Measurements from ENCODE around the gene AHDC1.

AHDC1 gene

GRCh38 chr1:27615346-27616192 is 11.6 kb upstream of the AHDC1 start:
- no peak for DNase-seq (ENCODE audit: low read depth)

GRCh38 chr1:27614625-27615344 is 10.8 kb upstream of the AHDC1 start:
- DNase-seq (ENCODE audit: low read depth): no peak

DNA sequence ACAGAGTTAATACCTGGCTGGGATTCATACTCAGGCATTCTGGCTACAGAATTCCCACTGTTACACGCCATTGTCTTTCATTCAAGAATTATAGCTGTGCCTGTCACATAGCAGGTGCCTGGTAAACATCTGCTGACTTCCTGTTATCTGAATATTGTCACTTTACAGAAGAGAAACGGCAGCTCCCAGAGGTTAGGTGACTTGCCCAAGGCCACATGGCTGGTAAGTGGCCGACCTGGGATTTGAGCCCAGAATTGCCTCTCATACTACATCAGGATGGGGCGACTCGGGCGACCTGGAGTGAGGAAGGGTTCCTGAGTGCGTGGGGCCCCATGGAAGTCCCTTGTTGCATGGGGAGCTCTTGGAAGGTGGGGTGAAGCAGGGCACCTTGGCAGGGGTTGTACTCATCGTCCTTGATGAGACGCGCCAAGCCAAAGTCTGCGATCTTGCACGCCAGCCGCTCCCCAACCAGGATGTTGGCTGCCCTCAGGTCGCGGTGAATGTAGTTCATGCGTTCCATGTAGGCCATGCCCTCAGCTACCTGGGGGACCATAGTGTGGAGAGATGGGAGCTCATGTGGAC is 10.2 kb upstream of the AHDC1 start:
- DNase-seq (ENCODE audit: low read depth): no peak

DNA sequence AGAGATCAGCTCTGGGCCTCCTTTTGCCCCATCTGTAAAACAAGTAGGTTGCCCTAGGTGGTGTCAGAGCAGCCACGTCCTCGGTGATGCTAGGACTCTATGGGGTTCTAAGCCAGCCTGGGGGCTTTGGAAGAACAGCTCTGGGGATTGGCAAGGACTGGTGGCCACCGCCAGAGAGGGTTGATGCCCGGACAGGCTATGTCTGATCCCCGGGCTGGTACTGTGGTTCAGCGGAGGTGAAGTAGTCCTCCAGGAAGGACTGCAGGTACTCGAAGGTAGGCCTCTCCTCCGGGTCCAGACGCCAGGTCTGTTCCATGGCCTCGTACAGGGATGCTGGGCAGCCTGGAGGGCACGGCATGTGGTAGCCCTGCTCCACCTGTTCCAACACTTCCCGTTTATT is 8.8 kb upstream of the AHDC1 start:
- no peak for DNase-seq (ENCODE audit: low read depth)

DNA sequence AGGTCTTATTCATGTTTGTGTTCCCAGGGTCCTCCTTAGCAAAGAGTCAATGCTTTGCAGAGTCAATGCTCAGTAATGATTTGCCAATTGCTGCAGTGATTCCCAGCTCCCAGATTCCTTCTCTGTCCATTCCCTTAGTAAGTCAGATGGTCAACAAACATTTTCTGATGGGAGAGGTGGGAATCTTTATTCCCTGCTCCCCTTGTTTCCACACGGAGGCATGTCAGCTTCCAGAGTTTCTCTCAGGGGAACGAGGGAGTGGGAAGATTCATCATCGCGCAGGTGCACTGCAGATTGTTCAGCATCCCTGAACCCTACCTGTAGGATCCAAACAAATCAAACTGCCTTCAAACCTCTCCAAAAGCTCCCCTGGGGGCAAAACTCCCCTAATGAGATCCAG is 7.5 kb upstream of the AHDC1 start:
- DNase-seq (ENCODE audit: low read depth): no peak

DNA sequence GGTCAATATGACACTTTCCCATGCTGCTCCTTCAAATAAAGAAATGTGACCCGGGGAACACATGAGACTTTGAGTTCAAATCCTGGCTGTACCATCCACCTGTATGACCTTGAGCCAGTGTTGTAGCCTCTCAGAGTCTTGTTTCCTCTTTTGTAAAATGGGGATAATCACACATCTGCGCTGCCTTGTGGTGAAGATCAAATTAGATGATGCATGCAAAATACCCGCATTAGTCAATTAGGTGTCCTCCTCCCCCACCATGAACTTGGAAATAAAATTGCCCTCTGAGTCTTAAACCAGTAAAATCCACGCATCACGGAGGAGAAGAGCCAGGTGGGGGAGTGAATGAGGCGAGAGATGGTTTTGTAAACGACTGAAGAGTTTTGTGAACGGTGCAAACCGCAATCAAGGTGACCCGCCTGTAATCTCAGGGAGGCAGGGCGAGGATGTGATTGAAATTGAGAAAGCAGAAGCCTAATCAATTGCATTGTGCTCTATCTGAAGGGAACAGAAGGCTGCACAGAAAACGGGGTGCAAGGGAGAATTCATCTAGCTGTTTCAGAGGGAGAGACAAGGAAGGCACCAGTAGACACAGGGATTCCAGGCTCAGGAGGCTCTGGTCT is 5.8 kb upstream of the AHDC1 start:
- no peak for DNase-seq (ENCODE audit: low read depth)

- DNase-seq (ENCODE audit: low read depth): no peak
Measured at GRCh38 chr1:27609210-27609555, 5.2 kb upstream of the AHDC1 start.

DNA sequence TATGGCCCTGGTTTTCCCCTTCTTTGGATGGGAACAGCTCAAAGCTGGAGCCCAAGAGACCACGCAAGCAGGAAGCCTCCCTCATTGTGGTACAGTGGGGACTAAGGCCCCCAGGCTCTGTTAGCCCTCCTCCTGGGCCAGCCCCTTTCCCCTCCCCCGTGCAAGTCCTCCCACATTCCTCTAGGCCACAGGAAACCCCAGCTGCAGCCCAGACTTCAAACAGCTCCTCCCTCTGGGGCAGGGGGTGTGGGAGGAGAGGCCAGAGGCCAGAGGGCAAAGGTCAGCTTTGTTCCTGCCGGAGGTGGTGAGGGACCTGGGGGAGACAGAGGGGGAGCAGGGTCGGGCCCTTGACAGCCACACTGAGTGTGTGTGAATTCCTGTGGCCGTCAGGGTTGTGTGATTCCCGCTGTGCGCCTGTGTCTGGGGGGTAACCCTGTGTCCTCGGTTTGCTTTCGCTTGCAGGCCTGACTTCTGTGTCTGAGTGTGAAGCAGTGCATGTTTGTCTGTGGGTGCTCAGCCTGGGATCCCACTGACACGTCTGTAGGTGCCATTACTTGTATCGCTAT is 3.4 kb upstream of the AHDC1 start:
- DNase-seq (ENCODE audit: low read depth): no peak

DNA sequence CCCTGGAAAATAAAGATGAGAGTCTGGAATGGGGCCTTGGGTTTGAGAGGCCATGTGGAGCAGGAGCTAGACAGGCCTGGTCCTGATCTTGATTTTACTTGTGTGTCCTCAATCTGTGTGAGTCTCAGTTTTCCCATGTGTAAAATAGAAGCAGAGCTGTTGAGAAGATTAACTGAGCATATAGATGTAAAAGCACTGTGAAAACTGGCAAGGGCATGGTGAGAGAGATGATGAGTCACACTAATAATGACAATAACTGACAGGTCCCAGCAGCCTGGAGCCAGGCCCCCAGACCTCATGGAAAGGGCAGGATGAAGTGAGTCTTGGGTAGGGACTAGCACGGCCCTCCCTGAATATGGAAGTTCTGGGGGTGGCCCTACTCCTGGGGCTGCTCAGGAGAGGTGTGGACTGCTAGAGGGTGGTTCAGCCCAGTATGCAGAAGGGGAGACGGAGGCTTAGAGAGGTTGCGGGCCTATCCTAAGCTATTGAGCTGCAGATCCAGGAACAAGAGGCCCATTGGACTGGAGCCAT is 2.8 kb upstream of the AHDC1 start:
- DNase-seq (ENCODE audit: low read depth): no peak

GRCh38 chr1:27605796-27606707 is 2.1 kb upstream of the AHDC1 start:
- DNase-seq (ENCODE audit: low read depth): no peak

- DNase-seq (ENCODE audit: low read depth): no peak
Measured at GRCh38 chr1:27605300-27605766, 1.4 kb upstream of the AHDC1 start.

GRCh38 chr1:27604579-27605299 is 795 bp upstream of the AHDC1 start:
- DNase-seq (ENCODE audit: low read depth): no peak

- DNase-seq (ENCODE audit: low read depth): no peak
Measured at GRCh38 chr1:27603309-27603680, 649 bp downstream of the AHDC1 start.

DNA sequence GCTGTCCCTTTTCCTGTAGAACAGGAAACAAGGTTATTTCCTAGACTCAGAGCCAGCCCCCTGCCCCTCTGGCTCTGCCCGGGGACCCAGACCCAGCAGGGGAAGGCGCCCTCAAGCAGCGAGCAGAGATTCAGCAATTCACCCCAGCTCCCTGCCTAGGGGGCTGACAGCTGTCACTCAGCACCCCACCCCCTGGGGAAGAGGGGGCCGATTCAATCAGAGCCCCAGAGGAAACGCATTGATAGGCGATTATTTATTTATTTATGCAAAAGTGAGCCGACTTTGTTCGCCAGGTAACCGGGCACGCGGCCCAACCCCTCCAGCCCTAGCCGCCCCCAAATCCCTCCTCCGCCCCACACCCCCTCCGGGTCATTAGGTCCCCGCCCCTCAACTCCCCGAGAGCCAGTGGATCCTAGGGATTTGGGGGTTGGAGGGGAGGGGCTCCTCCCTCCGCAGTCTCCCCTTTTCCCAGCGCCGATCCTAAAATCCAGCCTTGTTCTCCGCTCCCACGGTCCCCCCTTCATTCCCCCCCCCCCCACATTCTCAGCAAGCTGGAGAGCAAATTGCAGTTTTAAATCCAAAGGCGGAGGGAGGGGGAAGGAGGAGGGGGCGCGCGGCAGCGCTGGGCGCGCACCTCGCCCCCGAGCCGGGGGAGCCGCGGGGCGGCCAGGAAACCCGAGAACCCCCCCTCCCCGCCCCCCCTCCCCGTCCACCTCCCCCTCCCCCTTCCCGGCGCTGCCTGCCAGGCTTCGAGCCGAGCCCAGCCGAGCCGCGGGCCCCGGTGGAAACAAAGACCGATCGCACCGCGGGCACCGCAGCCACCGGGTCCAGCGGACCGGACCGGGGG is 1.3 kb downstream of the AHDC1 start:
- no peak for DNase-seq (ENCODE audit: low read depth)

GRCh38 chr1:27601771-27602461 is 2.0 kb downstream of the AHDC1 start:
- no peak for DNase-seq (ENCODE audit: low read depth)

DNA sequence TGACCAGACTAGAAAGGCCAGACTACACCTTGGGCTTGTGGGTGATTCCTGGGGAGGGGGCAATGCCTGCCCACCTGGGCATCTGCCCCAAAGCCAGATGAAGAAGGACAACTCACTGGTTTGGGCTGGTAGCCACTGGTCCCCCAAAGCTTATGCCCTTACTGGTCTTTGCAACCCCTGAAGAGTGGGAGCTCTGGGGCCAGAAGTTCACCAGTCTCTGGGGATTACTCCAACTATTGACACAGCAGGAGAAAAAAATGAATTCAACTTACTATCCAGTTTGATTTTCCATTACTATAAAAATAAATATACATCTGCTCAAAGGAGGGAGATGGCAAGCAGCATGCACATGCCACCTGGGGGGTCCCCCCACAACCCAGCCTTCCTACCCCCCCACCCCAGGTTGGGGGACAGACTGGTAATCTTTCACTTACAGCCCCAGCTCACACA is 2.6 kb downstream of the AHDC1 start:
- no peak for DNase-seq (ENCODE audit: low read depth)

DNA sequence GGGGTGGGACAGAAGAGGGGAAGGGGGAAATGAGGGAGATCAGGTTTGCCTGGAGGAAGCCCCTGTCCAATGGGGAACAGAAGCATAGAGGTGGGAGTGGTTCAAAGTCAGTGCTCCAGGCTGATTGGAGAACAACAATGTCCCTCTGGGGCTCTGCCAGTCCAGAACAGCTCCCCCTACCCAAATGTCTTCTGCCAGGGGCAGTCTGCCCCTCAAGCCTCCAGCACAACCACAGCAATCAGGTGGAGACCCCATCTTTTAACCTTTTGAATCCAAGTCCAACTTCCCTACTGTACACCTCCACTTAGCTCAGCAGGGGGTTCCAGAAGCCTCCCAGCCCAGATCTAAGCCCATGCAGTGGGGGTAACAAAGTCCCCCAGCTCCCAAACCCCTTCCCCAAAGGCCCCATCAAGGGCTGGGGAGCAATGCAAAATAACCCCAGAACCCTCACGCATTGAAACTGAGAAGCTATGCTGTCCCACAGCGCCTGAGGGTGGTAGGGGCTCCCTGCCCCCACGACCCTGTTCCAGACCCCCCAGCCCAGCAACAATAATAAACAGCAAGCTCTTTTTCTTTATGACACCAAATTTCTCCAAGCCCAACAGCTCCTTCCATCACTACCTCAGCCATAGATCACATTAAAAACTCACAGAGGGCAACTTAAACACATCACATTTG is 3.3 kb downstream of the AHDC1 start:
- no peak for DNase-seq (ENCODE audit: low read depth)
